Activated naive CD4-positive, alpha-beta T cell (primary cell): ENCODE data around the gene CHST11.
"Not testable (repeated sequence)": the region's sequence is repeated elsewhere in the genome, so short reads cannot be mapped to it uniquely, and the experiment has no call there.

ENCODE experiments used
- DNase-seq, 4 experiments: peaks; one replicate each; lab custom pipeline; 2025; lab: John Stamatoyannopoulos, UW

CHST11 gene

GRCh38 chr12:104741077-104741476, 284.3 kb downstream of the CHST11 start:
- no peak for DNase-seq

- no peak for DNase-seq
Observed at GRCh38 chr12:104741497-104742367, 285.0 kb downstream of the CHST11 start.

GRCh38 chr12:104742551-104743201, 285.9 kb downstream of the CHST11 start:
- no peak for DNase-seq

GRCh38 chr12:104743202-104743580, 286.4 kb downstream of the CHST11 start:
- no peak for DNase-seq

- not testable (repeated sequence) for DNase-seq
Observed at GRCh38 chr12:104743753-104744548, 287.2 kb downstream of the CHST11 start.

GRCh38 chr12:104746467-104747088, 289.8 kb downstream of the CHST11 start:
- no peak for DNase-seq

- no peak for DNase-seq
Observed at GRCh38 chr12:104747330-104747729, 290.6 kb downstream of the CHST11 start.

- no peak for DNase-seq
Observed at GRCh38 chr12:104747955-104748354, 291.2 kb downstream of the CHST11 start.

GRCh38 chr12:104748356-104748755, 291.6 kb downstream of the CHST11 start:
- no peak for DNase-seq

- DNase-seq: no peak
Observed at GRCh38 chr12:104748790-104749189, 292.0 kb downstream of the CHST11 start.

GRCh38 chr12:104749545-104749944, 292.8 kb downstream of the CHST11 start:
- no peak for DNase-seq

- no peak for DNase-seq
Observed at GRCh38 chr12:104750061-104750460, 293.3 kb downstream of the CHST11 start.

GRCh38 chr12:104751120-104751519, 294.4 kb downstream of the CHST11 start:
- no peak for DNase-seq

- no peak for DNase-seq
Observed at GRCh38 chr12:104751594-104751993, 294.8 kb downstream of the CHST11 start.

- no peak for DNase-seq
Observed at GRCh38 chr12:104752016-104752415, 295.3 kb downstream of the CHST11 start.

GRCh38 chr12:104752881-104753280, 296.1 kb downstream of the CHST11 start:
- no peak for DNase-seq

GRCh38 chr12:104756901-104757300, 300.2 kb downstream of the CHST11 start:
- DNase-seq: no peak

- DNase-seq: no peak
Observed at GRCh38 chr12:104758771-104759170, 302.0 kb downstream of the CHST11 start.

- DNase-seq: no peak
Observed at GRCh38 chr12:104761091-104761490, 304.3 kb downstream of the CHST11 start.

- no peak for DNase-seq
Observed at GRCh38 chr12:104761611-104762010, 304.9 kb downstream of the CHST11 start.

GRCh38 chr12:104763168-104763805, 306.5 kb downstream of the CHST11 start:
- no peak for DNase-seq
